RKO (cell line): ENCODE measurements around the gene ENTHD1.
"Not testable (repeated sequence)": the region's sequence is repeated elsewhere in the genome, so short reads cannot be mapped to it uniquely, and the experiment has no call there.

Experiments used
- DNase-seq: peaks from one replicate; pipeline ENCODE4 v3.0.0-alpha.2; 2016; ENCODE audit warnings: low spot score

ENTHD1 gene

DNA sequence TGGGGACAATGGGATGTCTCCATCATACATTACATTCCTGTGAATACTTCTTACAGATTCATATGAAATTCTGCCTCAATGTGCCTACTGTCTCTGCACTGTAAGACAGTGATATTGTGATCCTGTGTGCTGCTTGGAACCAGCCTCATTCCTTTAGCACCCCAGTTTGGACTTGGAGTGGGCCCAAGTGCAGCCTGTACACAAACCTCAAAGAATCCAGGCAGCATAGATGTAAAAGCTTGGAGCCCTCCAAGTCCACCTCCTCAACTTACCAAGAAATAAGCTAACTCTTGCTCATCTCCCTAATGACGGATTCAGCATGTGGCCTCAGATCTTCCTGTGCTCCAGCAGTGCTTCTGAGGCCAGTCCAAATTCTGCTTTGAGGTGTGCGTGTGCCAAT is 31.7 kb upstream of the ENTHD1 start:
- DNase-seq: no peak

DNA sequence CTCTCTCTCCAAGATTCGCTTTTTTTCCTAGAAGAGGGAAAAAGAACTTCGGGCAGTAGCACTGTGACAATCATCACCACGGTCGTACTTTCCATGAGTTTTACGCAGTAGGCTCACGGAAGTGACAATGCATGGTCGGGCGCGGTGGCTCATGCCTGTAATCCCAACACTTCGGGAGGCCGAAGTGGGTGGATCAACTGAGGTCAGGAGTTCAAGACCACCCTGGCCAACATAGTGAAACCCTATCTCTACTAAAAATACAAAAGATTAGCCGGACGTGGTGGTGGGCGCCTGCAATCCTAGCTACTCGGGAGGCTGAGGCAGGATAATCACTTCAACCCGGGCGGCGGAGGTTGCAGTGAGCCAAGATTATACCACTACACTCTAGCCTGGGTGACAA is 30.7 kb upstream of the ENTHD1 start:
- DNase-seq: no peak

DNA sequence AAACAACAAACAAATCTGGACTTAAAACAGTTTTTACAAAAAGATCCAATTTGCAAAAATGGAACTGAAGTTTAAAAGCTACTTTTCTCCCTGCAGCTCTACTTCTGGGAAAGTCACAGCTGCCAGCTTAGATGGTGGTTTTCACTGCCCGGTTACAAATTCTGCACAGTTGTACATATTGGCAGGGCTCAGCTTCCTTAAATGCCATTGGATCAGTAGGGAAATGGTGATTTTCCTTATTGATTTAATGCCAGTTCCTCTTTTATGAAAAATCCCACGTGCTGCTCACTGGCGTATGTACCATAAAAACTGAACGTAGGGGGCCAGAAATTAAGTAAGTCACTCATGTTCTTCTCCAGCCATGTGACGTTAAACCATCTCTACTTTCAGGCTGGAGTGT is 30.1 kb upstream of the ENTHD1 start:
- no peak for DNase-seq

DNA sequence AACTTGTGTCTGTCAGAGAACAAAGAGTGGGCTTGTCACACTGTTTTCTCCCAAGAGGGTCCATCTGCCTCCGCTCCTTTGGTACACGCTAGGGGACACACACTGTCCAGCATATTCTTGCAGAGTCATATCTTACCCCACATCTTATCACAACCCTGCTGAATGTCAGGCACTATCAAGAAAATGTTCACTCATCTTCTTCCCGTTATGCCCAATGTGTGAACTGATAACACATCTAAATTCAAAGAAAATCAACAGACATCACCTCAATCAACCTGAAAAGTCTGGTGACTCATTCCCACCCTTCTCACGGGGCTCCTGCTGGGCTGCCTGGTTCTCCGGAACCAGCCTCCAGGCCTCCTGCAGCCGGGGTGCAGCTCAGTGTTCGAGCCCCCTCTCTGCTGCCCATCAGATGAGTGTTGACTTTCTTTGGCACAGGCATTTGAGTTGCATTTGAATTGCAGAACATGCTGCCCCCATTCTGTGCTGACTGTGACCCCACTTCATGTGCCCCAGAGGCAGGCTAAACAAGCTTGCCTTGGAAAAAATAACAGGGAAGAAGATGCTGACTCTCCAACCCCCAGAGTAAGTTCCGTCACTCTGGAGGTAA is 26.7 kb upstream of the ENTHD1 start:
- no peak for DNase-seq

DNA sequence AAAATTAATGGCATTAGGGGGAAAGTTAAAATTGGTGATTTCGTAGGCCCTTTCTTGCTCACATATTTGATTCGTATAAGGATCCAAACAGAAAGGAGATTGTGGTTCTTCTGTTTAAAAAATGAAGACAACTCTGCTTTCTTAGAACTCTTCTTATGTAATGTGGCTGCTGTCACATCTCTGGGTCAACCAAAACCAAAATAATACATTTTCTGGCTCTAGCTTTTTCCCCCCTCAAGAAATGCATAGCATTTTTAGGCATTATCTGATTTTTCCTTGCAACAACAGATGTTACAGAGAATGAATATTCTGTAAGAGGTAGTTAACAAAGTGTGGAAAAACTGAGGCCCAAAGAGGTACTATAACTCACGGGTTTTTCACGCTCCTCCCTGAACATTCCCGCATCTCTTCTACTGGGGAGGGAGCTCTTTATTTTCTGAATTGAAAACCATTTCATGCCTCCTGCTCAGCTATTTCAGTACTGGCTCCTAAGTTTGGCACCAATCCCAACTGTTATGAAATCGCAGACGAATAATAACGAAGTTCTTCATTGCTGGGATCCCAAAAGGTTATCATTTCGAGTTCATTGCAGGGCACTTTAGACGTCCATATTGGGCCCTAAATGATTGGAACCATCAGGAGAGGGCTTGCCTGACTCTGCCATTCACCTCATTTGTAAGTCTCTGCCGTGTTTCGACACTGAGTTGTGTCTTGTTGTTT is 24.4 kb upstream of the ENTHD1 start:
- DNase-seq: no peak

DNA sequence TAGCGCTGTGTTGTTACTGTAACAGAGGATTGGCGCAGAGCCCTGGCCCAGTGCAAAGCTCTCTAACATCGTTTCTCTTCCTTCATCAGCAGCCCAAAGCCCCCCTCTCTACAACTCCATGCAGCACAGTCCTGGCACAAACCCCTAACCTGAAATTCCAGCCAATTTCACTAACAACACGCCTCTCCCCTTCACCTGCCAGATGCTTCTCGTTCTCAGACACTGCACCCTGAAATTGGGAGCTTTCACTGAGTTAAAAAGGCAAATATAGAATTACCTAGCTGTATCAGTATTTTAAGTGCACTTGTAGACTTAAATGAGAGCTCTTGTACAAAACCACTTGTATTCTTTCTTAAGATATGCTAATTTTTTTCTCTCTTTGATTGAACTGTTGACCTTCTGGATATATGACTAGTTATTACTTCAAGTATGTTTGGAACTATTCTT is 23.7 kb upstream of the ENTHD1 start:
- no peak for DNase-seq

DNA sequence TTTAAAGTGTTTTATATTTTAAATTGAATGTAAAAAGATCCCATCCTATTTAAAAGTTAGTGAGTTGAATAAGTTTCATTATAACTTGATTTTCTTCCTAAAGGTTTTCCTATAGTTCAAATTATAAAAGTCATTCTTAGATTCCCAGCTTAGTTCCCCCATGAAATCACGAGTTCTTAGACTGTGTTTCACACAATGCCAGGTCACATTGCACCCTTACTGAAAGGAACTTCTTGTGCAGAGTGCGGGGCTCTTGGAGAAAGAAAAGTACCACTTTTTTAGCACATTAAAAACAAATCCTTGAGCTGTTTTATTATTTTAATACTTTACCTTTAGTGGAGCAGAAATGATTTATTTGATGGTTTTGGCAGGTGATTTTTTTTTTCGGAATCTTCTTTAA is 22.9 kb upstream of the ENTHD1 start:
- no peak for DNase-seq

DNA sequence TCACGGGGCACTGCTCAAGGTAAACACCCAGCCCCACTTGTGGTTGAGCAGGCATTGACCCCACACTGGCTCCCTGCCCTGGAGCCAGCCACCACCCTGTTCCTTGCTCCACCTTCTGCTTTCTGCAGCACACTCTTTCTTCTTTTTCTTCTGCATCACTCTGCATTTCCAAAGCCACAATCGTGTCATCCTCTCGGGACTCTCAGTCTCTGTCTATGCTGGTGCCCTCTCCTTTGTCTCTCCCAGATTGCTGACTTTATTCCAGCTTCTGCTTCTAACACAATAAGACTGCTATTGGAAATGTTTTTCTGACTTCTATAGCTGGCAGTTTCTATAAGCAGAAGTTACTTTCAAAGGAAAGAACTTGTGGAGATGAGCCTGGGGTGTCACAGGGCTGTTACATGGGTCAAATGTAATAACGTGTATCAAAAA is 21.8 kb upstream of the ENTHD1 start:
- DNase-seq: no peak

DNA sequence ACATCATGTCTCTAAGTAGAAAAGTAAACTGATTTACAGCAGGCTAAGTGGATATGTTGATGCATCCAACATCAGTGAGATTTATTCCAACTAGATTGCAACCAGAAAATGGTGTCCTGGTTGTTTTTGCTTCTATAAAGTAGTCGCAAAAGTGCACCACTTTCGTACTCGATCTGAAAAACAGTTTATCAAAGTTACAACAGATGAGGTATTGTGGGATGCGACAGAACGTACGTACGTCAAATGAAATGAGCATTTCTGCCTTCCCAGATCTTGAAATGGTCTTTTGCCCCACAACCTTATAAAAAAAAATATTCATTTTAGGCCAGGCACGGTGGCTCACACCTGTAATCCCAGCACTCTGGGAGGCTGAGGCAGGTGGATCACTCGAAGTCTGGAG is 21.0 kb upstream of the ENTHD1 start:
- DNase-seq: no peak

DNA sequence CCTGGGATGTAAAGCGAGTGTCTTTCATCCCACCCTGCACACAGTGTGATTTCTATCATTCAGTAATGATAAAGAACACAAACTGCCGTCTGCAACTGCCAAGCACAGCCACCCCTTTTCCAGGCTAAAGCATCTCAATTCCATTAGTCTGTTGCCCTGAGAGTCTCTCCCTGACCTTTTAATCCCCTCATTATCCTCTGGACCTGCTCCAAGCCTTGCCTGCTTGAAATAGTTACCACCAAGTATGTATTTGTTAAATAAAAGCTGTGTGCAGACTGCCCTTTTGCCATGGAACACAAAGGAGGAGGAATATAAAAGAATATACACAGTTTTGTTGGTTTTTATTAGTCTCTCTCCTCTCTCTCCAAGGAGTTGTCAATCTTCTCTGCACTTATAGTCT is 20.3 kb upstream of the ENTHD1 start:
- no peak for DNase-seq

DNA sequence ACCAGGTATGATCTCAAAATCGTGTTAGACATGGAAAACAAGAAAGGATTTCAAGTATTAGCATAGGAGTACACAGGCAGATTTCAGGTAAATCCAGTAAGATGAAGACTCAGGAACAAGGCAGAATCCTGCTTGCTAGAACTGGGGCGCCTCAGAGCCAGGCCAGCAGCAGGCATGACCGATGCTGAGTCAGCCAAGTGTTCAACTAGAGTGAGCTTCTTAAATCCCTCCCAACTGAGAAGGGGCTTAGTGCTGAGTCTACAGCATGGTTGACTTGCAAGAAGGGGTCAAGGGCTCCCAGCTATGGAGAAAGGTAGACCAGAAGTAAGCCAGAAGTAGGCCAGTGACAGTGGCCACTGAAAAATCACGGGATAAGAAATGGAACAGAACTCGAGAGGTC is 19.8 kb upstream of the ENTHD1 start:
- no peak for DNase-seq

DNA sequence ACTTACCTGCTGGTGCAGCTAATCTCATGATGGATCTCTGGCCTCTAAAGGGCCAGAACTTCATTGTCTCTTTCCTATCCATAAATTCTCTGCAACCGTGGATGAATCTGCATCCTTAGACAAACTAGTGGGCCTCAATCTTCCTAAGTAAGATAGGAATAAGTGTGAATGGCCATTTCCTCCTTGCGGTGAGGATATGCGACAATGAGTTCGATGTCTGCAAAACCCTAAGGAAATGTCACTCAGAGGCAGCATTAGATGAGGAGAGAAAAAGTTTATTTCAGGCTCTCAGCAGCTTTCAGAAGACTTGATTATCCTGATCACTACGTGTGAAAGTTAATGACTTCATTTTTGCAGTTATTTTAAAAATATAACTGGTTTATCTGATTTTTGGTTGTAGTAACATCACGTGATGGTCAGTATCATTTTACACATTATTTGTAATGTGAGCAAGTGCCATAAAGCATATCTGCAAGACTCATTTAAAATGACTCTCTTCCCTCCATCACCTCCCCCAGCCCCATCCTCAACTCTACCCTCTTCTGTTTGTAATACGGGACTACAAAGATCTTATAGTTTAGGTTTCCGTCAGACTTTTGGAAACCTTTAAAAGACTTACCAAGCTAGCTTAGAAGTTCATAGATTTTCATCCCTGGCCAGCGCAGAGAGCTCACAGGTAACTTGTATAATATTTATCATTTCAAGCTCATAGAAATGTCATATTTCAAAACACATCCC is 17.5 kb upstream of the ENTHD1 start:
- DNase-seq: no peak

DNA sequence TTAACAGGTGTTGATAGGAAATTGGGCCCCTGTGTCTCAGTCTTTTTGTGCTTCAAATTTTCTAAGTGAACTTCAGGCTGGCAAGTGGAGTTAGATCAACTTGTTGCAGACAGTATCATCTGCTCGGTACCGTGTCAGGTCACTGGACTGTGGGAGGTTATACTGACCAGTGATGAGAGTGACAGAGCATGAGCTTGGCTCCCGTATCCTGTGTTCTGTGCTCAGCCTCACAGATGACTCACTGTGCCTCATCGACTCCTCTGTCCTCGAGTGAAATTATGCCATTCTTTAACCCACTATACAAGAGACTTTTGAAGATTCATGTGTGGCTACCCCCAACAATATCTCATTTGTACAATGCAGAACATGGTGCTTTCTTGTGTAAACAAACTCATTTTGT is 15.2 kb upstream of the ENTHD1 start:
- DNase-seq: peak; percentile 43

DNA sequence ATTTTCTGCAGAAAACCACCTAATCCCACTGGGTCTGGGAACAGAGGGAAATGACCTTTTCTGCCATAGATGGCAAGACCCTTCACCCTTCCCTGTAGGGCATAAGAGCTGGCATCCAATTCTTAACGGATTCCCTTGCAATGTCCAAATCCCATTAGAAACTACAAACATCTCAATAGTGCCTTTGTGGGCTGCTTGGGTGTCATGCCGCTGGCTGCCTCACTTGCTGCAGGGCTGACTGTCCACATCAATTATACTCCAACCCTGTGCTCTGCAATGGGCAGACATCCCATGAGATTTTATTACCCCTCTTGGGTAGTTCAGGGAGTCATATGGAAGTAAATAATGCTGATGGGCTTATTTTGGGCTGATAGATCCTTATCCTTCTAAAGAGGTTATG is 14.6 kb upstream of the ENTHD1 start:
- no peak for DNase-seq

DNA sequence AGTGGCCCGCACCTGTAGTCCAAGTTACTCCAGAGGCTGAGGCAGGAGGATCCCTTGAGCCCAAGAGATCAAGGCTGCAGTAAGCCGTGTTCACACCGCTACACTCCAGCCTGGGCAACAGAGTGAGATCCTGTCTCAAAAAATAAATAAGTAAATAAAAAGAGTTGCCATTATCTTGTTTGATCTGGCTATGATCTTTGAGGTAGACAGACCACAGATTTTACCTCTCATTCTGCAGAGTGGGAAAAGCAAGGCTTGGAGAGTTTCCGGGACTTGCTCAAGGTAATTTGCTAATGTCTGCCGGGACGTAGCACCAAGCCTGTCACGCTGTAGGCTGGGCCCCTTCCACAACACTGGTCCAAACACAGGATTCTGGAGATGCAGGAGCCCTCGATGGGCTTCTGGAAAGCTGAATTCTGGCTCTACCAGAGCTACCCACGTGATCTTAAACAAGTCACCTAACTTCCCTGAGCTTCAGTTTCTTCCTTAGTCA is 14.1 kb upstream of the ENTHD1 start:
- DNase-seq: no peak

DNA sequence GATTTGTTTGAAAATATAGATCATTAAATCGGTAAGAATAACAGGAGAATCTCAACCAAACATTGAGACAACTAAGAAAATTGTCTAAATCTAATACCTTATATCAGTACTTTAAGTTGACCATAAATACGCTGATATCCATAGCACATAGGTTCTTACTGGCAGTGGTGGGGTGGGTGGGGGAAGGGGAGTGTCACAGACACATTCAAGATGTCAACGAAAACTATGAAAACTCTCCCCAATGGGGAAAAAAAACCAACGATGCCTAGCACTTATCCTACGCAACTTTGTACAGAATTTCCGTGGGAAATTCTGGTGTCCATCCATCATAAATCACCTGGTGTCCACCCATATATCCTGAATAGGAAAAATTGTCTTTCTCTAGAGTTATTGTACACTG is 13.5 kb upstream of the ENTHD1 start:
- no peak for DNase-seq

DNA sequence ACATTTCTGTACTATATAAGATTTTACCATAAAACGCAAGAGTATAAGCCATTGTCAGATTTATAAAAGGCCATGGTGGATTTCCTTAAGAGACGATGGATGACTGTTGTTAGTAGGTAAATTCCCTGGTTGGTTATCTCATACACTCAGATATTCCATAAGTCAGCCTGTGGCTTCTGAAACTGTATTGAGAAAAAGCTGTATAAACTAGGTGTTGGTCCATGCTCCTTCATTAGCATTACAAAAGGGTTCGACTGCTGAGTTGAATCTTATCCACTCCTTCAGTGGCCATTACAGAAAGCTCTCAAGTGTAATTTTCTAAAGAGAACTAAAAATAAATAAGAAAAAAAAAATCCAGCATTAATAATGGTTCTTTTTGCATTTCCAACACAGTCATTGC is 12.6 kb upstream of the ENTHD1 start:
- DNase-seq: no peak

DNA sequence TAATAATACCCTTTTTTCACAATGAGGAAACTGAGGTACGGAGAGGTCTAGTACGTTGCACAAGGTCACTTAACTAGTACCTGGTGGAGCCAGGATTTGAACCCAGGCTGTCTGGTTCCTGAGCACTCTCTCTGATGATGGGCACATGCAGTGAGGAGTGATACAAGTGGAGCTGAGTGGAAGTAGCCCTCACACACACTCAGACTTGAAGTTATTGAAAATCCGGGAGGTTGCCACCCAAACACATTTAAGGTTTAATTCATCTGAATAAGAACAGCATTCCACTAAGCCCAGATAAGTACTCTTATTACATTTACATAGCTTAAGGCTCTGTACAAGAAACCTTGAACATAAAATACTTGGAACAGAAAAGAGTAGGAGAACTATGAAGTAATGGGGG is 12.1 kb upstream of the ENTHD1 start:
- no peak for DNase-seq

DNA sequence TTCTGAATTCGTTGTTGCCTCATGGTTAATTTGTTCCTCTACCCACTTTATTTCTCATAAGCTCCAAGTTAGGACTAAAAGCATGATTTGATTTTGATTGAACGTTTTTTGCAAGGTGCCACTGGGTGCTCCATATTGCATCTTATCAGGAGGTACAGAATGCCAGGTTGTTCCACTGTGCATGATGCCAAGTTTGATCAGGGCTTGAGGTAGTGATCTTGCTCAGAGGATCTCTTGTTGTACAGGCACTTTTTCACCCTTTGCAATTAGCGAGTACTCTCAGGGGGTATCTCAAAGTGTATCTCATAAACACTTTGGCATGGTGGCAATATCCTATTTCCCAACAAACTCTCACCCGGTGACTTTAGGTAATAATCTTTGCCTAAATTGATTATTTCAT is 11.3 kb upstream of the ENTHD1 start:
- DNase-seq: no peak

DNA sequence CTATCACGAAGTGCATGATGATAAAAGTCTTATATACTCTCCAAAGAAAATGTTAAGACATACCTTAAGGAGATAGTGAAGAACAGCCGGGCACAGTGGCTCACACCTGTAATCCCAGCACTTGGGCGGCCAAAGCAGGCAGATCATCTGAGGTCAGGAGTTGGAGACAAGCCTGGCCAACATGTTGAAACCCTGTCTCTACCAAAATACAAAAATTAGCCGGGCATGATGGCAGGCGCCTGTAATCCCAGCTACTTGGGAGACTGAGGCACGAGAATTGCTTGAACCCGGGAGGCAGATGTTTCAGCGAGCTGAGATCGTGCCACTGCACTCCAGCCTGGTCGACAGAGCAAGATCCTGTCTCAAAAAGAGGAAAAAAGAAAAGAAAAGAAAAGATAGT is 10.5 kb upstream of the ENTHD1 start:
- not testable (repeated sequence) for DNase-seq

DNA sequence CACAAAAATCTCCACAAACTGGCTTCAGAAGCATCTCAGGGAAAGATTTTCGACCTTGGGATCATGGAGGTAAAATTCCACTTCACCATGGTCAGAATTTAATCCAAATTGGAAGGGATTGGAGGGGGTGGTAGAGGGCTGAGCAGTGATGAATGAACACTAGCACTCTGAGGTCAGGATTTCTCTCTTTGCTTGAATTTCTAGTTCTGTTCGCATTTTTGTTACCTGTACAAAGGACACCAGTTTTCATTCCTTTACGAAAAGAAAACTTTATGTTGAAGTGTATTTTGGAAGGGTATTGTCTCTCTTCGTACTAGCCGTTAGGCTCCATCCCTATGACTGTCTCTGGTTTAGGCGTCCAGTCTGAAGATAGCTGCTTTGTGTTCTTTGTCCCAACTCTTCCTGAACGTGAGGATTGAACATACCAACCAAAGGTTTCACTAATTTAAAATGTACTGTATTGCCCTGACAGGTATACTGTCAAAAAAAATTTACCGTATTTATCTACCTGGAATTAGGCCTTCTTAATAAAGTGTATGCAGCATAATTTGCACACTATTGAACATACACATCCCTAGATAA is 8.1 kb upstream of the ENTHD1 start:
- no peak for DNase-seq

DNA sequence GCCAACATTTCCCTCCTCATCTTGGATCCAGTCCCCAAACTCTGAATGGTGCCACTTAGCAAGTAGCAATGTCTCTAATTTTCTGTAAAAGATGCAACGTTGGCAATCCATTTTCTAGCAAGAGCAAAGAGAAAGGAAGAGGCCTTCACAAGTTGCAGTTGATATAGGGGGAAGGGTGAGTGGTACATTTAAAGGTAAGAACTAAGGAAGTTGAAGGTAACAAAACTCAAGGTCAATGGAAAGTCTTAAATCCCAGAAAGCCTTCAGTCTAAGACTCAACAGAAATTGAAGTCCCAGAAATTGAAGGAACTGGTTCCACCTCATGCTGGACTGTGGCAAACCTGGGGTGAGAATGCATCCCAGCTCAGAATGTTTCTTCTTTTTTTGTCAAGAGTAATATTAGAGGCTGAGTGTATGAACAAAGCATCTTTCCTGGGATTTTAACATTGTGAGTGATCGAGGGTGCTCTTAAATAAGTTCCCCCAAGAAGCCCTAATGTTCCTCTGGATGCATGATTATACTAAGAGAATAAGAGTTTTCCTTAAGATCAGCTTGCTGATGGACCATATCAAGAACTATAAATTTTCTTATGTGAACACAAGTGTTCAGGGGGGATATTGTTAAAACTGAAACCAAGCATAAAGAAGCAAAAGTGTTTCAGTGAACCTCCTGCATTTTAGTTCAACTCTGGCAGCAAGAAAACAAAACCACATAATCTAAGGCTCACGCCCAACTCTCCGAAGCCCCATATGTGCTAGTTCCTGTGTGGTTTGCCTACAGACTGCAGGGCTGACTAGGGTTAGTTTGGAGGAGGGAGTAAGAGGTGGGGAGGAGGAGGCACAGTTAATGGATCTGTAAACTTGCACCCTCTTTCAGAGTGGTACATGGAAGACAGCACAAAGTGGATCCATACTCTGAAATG is 7.0 kb upstream of the ENTHD1 start, which contains the start of gene GRAP2:
GRAP2 (plus strand) TSS at position 779 of the 922 bp plus-strand sequence. CDS start 46,023 bp downstream, outside the sequence.
- DNase-seq: no peak
